Measurements from ENCODE around the gene CEPT1.
"Not testable (repeated sequence)": the region's sequence is repeated elsewhere in the genome, so short reads cannot be mapped to it uniquely, and the experiment has no call there.

Gene CEPT1

GRCh38 chr1:111212634-111213335 is 72.8 kb downstream of the CEPT1 start:
- no peak for DNase-seq

GRCh38 chr1:111213412-111213811 is 73.4 kb downstream of the CEPT1 start:
- DNase-seq, result no peak

- no peak for DNase-seq
Observed at GRCh38 chr1:111214074-111214801, 74.2 kb downstream of the CEPT1 start.

GRCh38 chr1:111214884-111215283 is 74.9 kb downstream of the CEPT1 start:
- peak; percentile 41 for DNase-seq

GRCh38 chr1:111215285-111215684 is 75.3 kb downstream of the CEPT1 start:
- not testable (repeated sequence) for DNase-seq

- no peak for DNase-seq
Observed at GRCh38 chr1:111216751-111217150, 76.7 kb downstream of the CEPT1 start.

- DNase-seq, result no peak
Observed at GRCh38 chr1:111217183-111217910, 77.3 kb downstream of the CEPT1 start.

- DNase-seq, result no peak
Observed at GRCh38 chr1:111218701-111219556, 78.9 kb downstream of the CEPT1 start.

- peak; percentile 44 for DNase-seq
Observed at GRCh38 chr1:111219557-111220286, 79.7 kb downstream of the CEPT1 start.

- DNase-seq, result no peak
Observed at GRCh38 chr1:111220302-111220890, 80.4 kb downstream of the CEPT1 start.

- DNase-seq, result no peak
Observed at GRCh38 chr1:111221276-111221632, 81.2 kb downstream of the CEPT1 start.

- no peak for DNase-seq
Observed at GRCh38 chr1:111221633-111222291, 81.7 kb downstream of the CEPT1 start.

- peak; percentile 74 for DNase-seq
Observed at GRCh38 chr1:111222308-111223125, 82.5 kb downstream of the CEPT1 start.

- DNase-seq, result no peak
Observed at GRCh38 chr1:111223126-111223685, 83.2 kb downstream of the CEPT1 start.

GRCh38 chr1:111225091-111225490 is 85.1 kb downstream of the CEPT1 start:
- no peak for DNase-seq

GRCh38 chr1:111225717-111226400 is 85.8 kb downstream of the CEPT1 start:
- no peak for DNase-seq

GRCh38 chr1:111227434-111227833 is 87.4 kb downstream of the CEPT1 start, which contains the start of gene CHI3L2:
Gene CHI3L2, plus strand, starts transcription at chr1:111227713. Its CDS starts 17 bp downstream, at chr1:111227730.
- no peak for DNase-seq

GRCh38 chr1:111227851-111228747 is 88.1 kb downstream of the CEPT1 start:
- no peak for DNase-seq
